ENCODE results near the gene TMEM181.

DNA sequence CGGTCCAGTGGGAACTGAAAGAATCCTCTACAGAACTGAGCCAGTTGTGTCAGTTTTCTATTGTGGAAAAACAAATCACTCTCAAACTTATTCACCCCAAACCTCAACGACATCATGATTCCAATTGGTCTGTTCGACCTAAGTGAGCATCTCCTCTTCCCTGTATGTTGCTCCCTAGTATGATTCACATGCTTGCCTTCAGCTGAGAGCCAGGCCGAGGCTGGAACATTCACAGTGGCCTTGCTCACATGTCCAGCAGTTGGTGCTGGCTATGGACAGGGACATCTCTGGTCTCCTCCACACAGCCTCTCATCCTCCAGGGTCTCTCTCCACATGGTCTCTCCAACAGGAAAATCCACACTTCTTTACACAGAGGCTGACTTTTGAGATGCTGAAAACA lies 28.3 kb upstream of the TMEM181 start:
- TF ChIP-seq POLR2AphosphoS5 (IDR thresholded peaks at IDR 0.05) (no peak), POLR2A (IDR thresholded peaks at IDR 0.05; ENCODE audit: low read depth) (no peak)
- TF ChIP-seq, protein P1, sequence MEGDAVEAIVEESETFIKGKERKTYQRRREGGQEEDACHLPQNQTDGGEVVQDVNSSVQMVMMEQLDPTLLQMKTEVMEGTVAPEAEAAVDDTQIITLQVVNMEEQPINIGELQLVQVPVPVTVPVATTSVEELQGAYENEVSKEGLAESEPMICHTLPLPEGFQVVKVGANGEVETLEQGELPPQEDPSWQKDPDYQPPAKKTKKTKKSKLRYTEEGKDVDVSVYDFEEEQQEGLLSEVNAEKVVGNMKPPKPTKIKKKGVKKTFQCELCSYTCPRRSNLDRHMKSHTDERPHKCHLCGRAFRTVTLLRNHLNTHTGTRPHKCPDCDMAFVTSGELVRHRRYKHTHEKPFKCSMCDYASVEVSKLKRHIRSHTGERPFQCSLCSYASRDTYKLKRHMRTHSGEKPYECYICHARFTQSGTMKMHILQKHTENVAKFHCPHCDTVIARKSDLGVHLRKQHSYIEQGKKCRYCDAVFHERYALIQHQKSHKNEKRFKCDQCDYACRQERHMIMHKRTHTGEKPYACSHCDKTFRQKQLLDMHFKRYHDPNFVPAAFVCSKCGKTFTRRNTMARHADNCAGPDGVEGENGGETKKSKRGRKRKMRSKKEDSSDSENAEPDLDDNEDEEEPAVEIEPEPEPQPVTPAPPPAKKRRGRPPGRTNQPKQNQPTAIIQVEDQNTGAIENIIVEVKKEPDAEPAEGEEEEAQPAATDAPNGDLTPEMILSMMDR (IDR thresholded peaks at IDR 0.05), result no peak

Data from esophagus muscularis mucosa (tissue), 3 donors.